Uterus (tissue), 2 donors: Measurements from ENCODE around the gene JOSD1.

Experiments
- POLR2A ChIP-seq, 2 donors: fragments of 450-650 bp; IDR thresholded peaks; one replicate each; pipeline ENCODE4 v1.6.1; 2016; ENCODE audit warnings: antibody characterized with exemption in 2 of 2, mild to moderate bottlenecking in 1 of 2, moderate library complexity in 1 of 2
- TF ChIP-seq, protein P1 (sequence below), 4 experiments: fragments of 200-600 bp in 2 of 4; fragments of 450-650 bp in 2 of 4; sonication (generic) in 2 of 4; IDR thresholded peaks; one replicate each; pipeline ENCODE4 v1.5.1; 2016 to 2019; ENCODE audit warnings: antibody characterized with exemption in 4 of 4, mild to moderate bottlenecking in 2 of 4, moderate library complexity in 1 of 4

DNA sequence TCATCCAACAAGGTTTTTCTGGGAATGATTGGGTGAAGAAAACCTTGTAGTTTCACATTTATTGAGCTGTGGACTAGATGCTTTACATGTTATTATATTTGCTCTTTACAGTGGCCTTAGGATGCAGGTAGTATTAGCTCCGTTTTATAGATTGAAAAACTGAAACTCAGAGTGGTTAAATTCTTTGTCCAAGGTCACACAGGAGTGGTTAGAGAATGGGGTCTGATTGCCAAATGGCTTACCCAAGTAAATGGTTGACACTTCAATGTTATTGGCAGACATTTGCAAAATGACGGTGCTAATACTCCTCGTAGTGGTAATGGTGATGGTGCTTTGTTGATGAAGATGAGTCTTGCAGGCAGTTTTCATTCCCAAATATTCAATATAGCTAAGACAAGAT, 7.2 kb upstream of the JOSD1 start:
- TF ChIP-seq, protein P1, sequence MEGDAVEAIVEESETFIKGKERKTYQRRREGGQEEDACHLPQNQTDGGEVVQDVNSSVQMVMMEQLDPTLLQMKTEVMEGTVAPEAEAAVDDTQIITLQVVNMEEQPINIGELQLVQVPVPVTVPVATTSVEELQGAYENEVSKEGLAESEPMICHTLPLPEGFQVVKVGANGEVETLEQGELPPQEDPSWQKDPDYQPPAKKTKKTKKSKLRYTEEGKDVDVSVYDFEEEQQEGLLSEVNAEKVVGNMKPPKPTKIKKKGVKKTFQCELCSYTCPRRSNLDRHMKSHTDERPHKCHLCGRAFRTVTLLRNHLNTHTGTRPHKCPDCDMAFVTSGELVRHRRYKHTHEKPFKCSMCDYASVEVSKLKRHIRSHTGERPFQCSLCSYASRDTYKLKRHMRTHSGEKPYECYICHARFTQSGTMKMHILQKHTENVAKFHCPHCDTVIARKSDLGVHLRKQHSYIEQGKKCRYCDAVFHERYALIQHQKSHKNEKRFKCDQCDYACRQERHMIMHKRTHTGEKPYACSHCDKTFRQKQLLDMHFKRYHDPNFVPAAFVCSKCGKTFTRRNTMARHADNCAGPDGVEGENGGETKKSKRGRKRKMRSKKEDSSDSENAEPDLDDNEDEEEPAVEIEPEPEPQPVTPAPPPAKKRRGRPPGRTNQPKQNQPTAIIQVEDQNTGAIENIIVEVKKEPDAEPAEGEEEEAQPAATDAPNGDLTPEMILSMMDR (IDR thresholded peaks at IDR 0.05) = no peak
- no peak for TF ChIP-seq POLR2A (IDR thresholded peaks at IDR 0.05)
